Peyer's patch (tissue), 4 donors: ENCODE results near the gene OR10A5. TPM values are rescaled to one million over a fixed set of nuclear protein-coding genes. Genes with fewer than 3 reads are reported as not detected.
"Not testable (repeated sequence)": the region's sequence is repeated elsewhere in the genome, so short reads cannot be mapped to it uniquely, and the experiment has no call there.

Experiments
- DNase-seq, 3 donors: peaks; one replicate each; pipeline ENCODE4 v3.0.0-alpha.2; 2017 to 2019
- H3K27ac ChIP-seq, 4 donors: fragments of 200-600 bp; sonication (generic); one replicate each; pipeline ENCODE4 v1.5.1; 2016 to 2019
- H3K27me3 ChIP-seq, 2 donors: fragments of 200-600 bp; sonication (generic); one replicate each; pipeline ENCODE4 v1.5.1; 2019
- H3K36me3 ChIP-seq, 3 donors: fragments of 200-600 bp; sonication (generic); one replicate each; pipeline ENCODE4 v1.5.1; 2016 to 2019
- H3K4me1 ChIP-seq, 4 donors: fragments of 200-600 bp; sonication (generic); one replicate each; pipeline ENCODE4 v1.5.1; 2016 to 2019
- H3K4me3 ChIP-seq, 4 donors: fragments of 200-600 bp; sonication (generic); 1 replicate in 3 of 4; 2 replicates in 1 of 4; pipeline ENCODE4 v1.5.1; 2016 to 2019; ENCODE audit warnings: mild to moderate bottlenecking in 1 of 4
- H3K9me3 ChIP-seq, 4 donors: fragments of 200-600 bp; sonication (generic); one replicate each; pipeline ENCODE4 v1.5.1; 2016 to 2019; ENCODE audit warnings: mild to moderate bottlenecking in 1 of 4
- CTCF ChIP-seq, 6 experiments: fragments of 450-650 bp in 4 of 6; fragments of 200-600 bp in 2 of 6; sonication (generic) in 1 of 6; IDR thresholded peaks; one replicate each; pipeline ENCODE4 v1.5.1; 2017 to 2019; ENCODE audit warnings: antibody characterized with exemption in 6 of 6, mild to moderate bottlenecking in 3 of 6, moderate library complexity in 1 of 6
- POLR2A ChIP-seq, 2 donors: fragments of 450-650 bp; IDR thresholded peaks; one replicate each; pipeline ENCODE4 v1.5.1; 2017; ENCODE audit warnings: antibody characterized with exemption in 2 of 2, mild to moderate bottlenecking in 2 of 2, moderate library complexity in 2 of 2
- total RNA-seq, 4 donors: library from RNA; depleted of rRNA; stranded (reverse); fragments of >200 nt; gene quantifications; one replicate each; pipeline ENCODE4 v1.1.0, GENCODE V29; 2016

Gene OR10A5
- total RNA-seq, 4 donors from 2014 or later = not detected

GRCh38 chr11:6834021-6834420 is 11.5 kb upstream of the OR10A5 start:
- no peak for DNase-seq
- no peaks in the 10 kb centered on the region for H3K27me3 ChIP-seq
- TF ChIP-seq POLR2A (IDR thresholded peaks at IDR 0.05) (no peak), CTCF (IDR thresholded peaks at IDR 0.05) (no peak)
- H3K4me3 ChIP-seq = no peak overlapping the region
- no peak overlapping the region for H3K27ac ChIP-seq
- no peaks in the 10 kb centered on the region for H3K4me1 ChIP-seq
- no peaks in the 10 kb centered on the region for H3K36me3 ChIP-seq
- no peaks in the 10 kb centered on the region for H3K9me3 ChIP-seq

DNA sequence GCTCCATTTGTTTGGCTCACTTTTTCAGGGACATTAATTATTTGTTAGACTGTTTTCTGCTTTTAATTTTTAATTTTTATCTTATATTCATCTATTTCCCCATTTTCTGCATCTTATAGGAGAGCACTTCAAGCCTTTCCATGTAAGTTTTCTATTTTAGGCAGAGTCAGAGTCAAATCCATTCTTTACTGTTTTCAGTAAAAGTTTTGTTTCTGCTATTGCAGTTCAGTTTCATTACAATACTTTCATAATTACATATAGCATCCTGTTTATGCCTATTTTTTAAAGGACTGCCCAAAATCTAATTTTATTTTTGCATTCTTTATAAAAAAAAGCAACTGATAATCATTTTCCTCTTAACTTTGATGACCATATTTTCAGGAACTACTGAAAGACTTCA is 3.8 kb upstream of the OR10A5 start:
- DNase-seq = no peak
- Histone ChIP-seq H3K9me3 (no peaks in the 10 kb centered on the region), H3K4me3 (no peak overlapping the region), H3K4me1 (no peaks in the 10 kb centered on the region), H3K36me3 (no peaks in the 10 kb centered on the region), H3K27ac (no peak overlapping the region), H3K27me3 (no peaks in the 10 kb centered on the region)
- no peak for TF ChIP-seq CTCF (IDR thresholded peaks at IDR 0.05)
- TF ChIP-seq POLR2A (IDR thresholded peaks at IDR 0.05) = no peak

DNA sequence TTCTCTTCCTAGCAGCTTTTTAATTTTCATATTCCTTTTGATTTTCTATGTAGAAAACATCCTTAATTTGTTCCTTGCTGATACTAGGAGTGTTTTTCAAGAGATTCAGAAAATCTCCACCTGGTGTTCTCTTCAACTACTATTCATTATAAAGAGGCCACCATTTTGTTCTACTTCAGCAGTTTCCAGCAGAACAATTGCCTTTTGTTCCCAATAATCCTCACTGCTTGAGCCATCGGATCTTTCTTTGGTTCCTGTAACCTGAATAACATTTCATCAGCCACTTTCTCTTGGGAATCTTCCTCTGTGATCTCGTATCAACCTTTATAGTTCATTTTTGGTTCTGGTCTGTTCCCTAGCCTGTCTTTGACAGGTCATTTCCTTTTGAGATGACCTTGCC is 1.8 kb upstream of the OR10A5 start:
- no peak for DNase-seq
- H3K27ac ChIP-seq = no peak overlapping the region
- H3K27me3 ChIP-seq = no peaks in the 10 kb centered on the region
- no peak overlapping the region for H3K4me3 ChIP-seq
- no peaks in the 10 kb centered on the region for H3K9me3 ChIP-seq
- H3K36me3 ChIP-seq = no peaks in the 10 kb centered on the region
- TF ChIP-seq POLR2A (IDR thresholded peaks at IDR 0.05) = no peak
- TF ChIP-seq CTCF (IDR thresholded peaks at IDR 0.05) = no peak
- no peaks in the 10 kb centered on the region for H3K4me1 ChIP-seq

GRCh38 chr11:6844356-6844755 is 1.1 kb upstream of the OR10A5 start:
- no peaks in the 10 kb centered on the region for H3K36me3 ChIP-seq
- H3K4me3 ChIP-seq = no peak overlapping the region
- no peaks in the 10 kb centered on the region for H3K9me3 ChIP-seq
- no peaks in the 10 kb centered on the region for H3K4me1 ChIP-seq
- H3K27ac ChIP-seq = no peak overlapping the region
- no peak for DNase-seq
- no peaks in the 10 kb centered on the region for H3K27me3 ChIP-seq
- TF ChIP-seq CTCF (IDR thresholded peaks at IDR 0.05) (no peak), POLR2A (IDR thresholded peaks at IDR 0.05) (no peak)

DNA sequence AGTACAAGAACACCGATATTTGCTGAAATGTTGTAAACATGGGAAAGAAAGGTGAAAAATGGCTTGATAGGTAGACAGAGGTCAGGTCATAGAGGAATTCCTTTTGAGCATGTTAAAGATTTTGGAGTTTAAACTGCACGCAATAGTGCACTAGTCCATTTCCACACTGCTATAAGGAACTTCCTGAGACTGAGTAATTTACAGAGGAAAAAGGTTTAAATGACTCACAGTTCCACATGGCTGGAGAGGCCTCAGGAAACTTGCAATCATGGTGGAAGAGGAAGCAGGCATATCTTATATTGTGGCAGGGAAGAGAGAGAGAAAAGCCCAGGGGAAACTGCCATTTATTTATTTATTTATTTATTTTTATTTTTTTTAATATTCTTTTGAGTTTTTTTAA is 5.0 kb downstream of the OR10A5 start:
- no peak overlapping the region for H3K4me3 ChIP-seq
- peaks cover 0 to 3% (median 0%) of the 10 kb centered on the region in 4 donors for H3K9me3 ChIP-seq
- H3K4me1 ChIP-seq = no peaks in the 10 kb centered on the region
- H3K27ac ChIP-seq = no peak overlapping the region
- TF ChIP-seq CTCF (IDR thresholded peaks at IDR 0.05) (no peak), POLR2A (IDR thresholded peaks at IDR 0.05) (no peak)
- H3K27me3 ChIP-seq = no peaks in the 10 kb centered on the region
- no peak for DNase-seq
- no peaks in the 10 kb centered on the region for H3K36me3 ChIP-seq

GRCh38 chr11:6854801-6855200 is 9.3 kb downstream of the OR10A5 start:
- H3K27me3 ChIP-seq, H3K9me3 ChIP-seq, H3K4me1 ChIP-seq, H3K27ac ChIP-seq, H3K4me3 ChIP-seq, H3K36me3 ChIP-seq, DNase-seq: not testable (repeated sequence)
